Stimulated activated naive CD8-positive, alpha-beta T cell treated with anti-CD3 and anti-CD28 coated beads, Interleukin-15, Interleukin-2, amounts not matched to agents 100 ng/mL and 50 ng/mL, for 24 hours (primary cell): Measurements from ENCODE around the gene TNFAIP8L2.
"Not testable (repeated sequence)": the region's sequence is repeated elsewhere in the genome, so short reads cannot be mapped to it uniquely, and the experiment has no call there.

Experiments used
- H3K27ac Mint-ChIP-seq: one replicate; pipeline ENCODE4 v1.8.0; 2021; ENCODE audit warnings: mild to moderate bottlenecking, mixed read lengths
- H3K27me3 Mint-ChIP-seq: one replicate; pipeline ENCODE4 v1.8.0; 2021; ENCODE audit warnings: mixed read lengths
- H3K36me3 Mint-ChIP-seq: one replicate; pipeline ENCODE4 v1.8.0; 2021; ENCODE audit warnings: low read depth, mixed read lengths
- H3K4me1 Mint-ChIP-seq: one replicate; pipeline ENCODE4 v1.8.0; 2021; ENCODE audit warnings: low read depth, mixed read lengths
- H3K4me3 Mint-ChIP-seq: one replicate; pipeline ENCODE4 v1.8.0; 2021; ENCODE audit warnings: mild to moderate bottlenecking, mixed read lengths
- H3K9me3 Mint-ChIP-seq: one replicate; pipeline ENCODE4 v1.8.0; 2021; ENCODE audit warnings: mixed read lengths

The TNFAIP8L2 gene

GRCh38 chr1:151165281-151165737 lies 8.9 kb downstream of the TNFAIP8L2 start:
- peak overlapping the region; percentile 95 for H3K4me3 Mint-ChIP-seq
- peak overlapping the region; percentile 98 for H3K27ac Mint-ChIP-seq
- peaks cover 64% of the 10 kb centered on the region for H3K36me3 Mint-ChIP-seq
- peaks cover 60% of the 10 kb centered on the region for H3K4me1 Mint-ChIP-seq
- no peaks in the 10 kb centered on the region for H3K9me3 Mint-ChIP-seq
- H3K27me3 Mint-ChIP-seq = no peaks in the 10 kb centered on the region

- H3K4me3 Mint-ChIP-seq = peak within 1 kb of the TSS; percentile 95
- peak within 1 kb of the TSS; percentile 98 for H3K27ac Mint-ChIP-seq
- H3K9me3 Mint-ChIP-seq = no peaks in the 10 kb centered on the region
- no peaks in the 10 kb centered on the region for H3K27me3 Mint-ChIP-seq
- peaks cover 60% of the 10 kb centered on the region for H3K36me3 Mint-ChIP-seq
- H3K4me1 Mint-ChIP-seq = peaks cover 55% of the 10 kb centered on the region
These were observed 9.5 kb downstream of the TNFAIP8L2 start, which contains the start of the genes LYSMD1 and SCNM1 for GRCh38 chr1:151165738-151166504. TSS of gene LYSMD1 (minus strand) at chr1:151165902. CDS start at chr1:151165258, 644 bp downstream. TSS of gene SCNM1 (plus strand) at chr1:151166144. CDS start at chr1:151166153, 9 bp downstream.

- Mint-ChIP-seq H3K9me3 (no peaks in the 10 kb centered on the region), H3K4me3 (peak overlapping the region; percentile 95), H3K27ac (peak overlapping the region; percentile 98), H3K27me3 (no peaks in the 10 kb centered on the region), H3K36me3 (peaks cover 59% of the 10 kb centered on the region), H3K4me1 (peaks cover 51% of the 10 kb centered on the region)
These were observed 10.1 kb downstream of the TNFAIP8L2 start for GRCh38 chr1:151166505-151166956.

DNA sequence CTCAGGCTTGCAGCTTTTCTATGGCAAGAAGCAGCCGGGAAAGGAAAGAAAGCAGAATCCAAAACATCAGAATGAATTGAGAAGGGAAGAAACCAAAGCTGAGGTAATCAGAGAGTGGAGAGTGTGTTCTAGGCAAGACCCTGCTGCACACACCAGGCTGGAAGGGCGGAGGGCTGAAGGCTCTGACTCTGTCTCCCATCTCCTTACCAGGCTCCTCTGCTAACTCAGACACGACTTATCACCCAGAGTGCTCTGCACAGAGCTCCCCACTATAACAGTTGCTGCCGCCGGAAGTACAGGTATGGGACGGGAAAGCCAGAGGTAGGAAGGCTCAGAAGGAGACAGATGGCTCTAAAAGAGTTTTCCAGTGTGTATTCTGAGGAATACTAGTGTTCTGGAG lies 10.7 kb downstream of the TNFAIP8L2 start:
- Mint-ChIP-seq H3K4me3 (peak overlapping the region; percentile 95), H3K9me3 (no peaks in the 10 kb centered on the region), H3K27ac (peak overlapping the region; percentile 98), H3K36me3 (peaks cover 57% of the 10 kb centered on the region), H3K4me1 (peaks cover 45% of the 10 kb centered on the region), H3K27me3 (no peaks in the 10 kb centered on the region)

- peaks cover 55% of the 10 kb centered on the region for H3K36me3 Mint-ChIP-seq
- peak overlapping the region; percentile 45 for H3K27ac Mint-ChIP-seq
- no peaks in the 10 kb centered on the region for H3K27me3 Mint-ChIP-seq
- no peaks in the 10 kb centered on the region for H3K9me3 Mint-ChIP-seq
- no peak overlapping the region for H3K4me3 Mint-ChIP-seq
- H3K4me1 Mint-ChIP-seq = peaks cover 15% of the 10 kb centered on the region
These were observed 14.7 kb downstream of the TNFAIP8L2 start for GRCh38 chr1:151171190-151171589.

DNA sequence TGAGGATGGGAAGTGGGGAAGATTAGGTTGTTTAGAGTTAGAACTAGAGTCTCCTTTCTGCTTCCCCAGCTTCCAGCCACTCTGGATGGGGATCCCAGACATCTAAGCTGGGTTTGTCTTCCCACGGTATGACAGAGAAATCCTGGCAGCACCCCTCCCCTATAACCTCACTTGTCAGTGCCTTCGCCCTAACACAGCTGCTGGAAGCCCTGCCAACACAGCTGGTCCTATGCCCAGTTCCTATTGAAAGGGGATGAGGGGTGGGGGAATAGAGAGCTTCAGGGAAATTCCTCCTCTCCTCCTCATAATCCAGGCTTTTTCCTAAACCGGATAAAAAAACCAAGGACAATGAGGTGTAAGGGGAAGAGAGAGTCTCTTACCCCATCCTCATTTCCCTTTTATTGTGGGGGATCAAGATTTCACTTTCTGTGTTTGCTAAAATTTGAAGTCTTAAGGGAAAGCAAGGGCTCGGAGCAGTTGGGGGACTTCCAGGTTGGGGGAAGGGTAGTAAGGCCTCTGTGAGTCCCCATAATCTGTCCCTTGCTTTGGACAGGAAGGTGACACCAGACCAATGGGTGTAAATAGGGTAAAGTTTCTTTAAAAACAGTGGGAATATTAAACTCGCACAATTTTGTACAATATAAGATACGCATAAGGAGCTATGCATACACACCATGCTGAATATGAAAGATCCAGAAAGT lies 18.7 kb downstream of the TNFAIP8L2 start:
- Mint-ChIP-seq H3K27me3 (no peaks in the 10 kb centered on the region), H3K4me1 (no peaks in the 10 kb centered on the region), H3K36me3 (peaks cover 52% of the 10 kb centered on the region), H3K4me3 (no peak overlapping the region), H3K9me3 (no peaks in the 10 kb centered on the region), H3K27ac (no peak overlapping the region)

- Mint-ChIP-seq H3K27ac (peak within 1 kb of the TSS; percentile 67), H3K27me3 (no peaks in the 10 kb centered on the region), H3K36me3 (peaks cover 56% of the 10 kb centered on the region), H3K4me3 (no peak within 1 kb of the TSS), H3K9me3 (no peaks in the 10 kb centered on the region), H3K4me1 (no peaks in the 10 kb centered on the region)
These were observed 19.4 kb downstream of the TNFAIP8L2 start, which contains the start of gene TMOD4 for GRCh38 chr1:151175863-151176262. TSS of gene TMOD4 (minus strand) at chr1:151175981. CDS start at chr1:151174875, 1,106 bp downstream.

DNA sequence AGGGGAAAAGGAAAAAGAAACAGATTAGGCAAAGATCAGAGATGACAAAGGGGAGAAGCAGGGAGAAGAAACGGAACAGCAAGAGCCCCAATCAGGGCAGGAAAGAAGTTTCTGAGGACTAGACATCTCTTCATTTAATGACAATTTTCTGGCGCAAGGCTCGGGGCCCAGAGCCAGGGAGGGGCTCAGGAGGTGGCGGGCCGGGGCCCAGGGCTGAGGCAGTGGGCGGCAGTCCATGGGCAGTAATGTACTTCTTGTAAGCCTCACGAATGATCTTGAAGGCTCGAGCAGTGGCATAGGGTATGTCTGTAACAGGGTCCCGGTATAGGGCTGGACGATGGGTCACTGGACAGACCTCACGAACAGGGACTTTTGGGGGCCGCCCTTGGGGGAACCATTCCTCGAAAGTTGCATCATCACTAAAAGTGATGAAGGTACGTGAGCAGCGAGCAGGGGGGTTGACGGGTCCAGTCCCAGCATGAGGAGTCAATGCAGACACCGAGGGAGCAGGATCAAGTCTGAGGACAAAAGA lies 20.1 kb downstream of the TNFAIP8L2 start:
- H3K36me3 Mint-ChIP-seq = peaks cover 60% of the 10 kb centered on the region
- H3K27ac Mint-ChIP-seq = no peak overlapping the region
- H3K27me3 Mint-ChIP-seq = no peaks in the 10 kb centered on the region
- H3K4me3 Mint-ChIP-seq = no peak overlapping the region
- H3K9me3 Mint-ChIP-seq = no peaks in the 10 kb centered on the region
- no peaks in the 10 kb centered on the region for H3K4me1 Mint-ChIP-seq

GRCh38 chr1:151184211-151184610 lies 27.8 kb downstream of the TNFAIP8L2 start:
- Mint-ChIP-seq H3K27ac (no peak overlapping the region), H3K36me3 (peaks cover 52% of the 10 kb centered on the region)

GRCh38 chr1:151187205-151187604 lies 30.8 kb downstream of the TNFAIP8L2 start:
- no peaks in the 10 kb centered on the region for H3K9me3 Mint-ChIP-seq
- no peak overlapping the region for H3K4me3 Mint-ChIP-seq
- no peak overlapping the region for H3K27ac Mint-ChIP-seq
- H3K36me3 Mint-ChIP-seq = peaks cover 36% of the 10 kb centered on the region
- H3K27me3 Mint-ChIP-seq = no peaks in the 10 kb centered on the region
- H3K4me1 Mint-ChIP-seq = peaks cover 30% of the 10 kb centered on the region

More at GRCh38 chr1:151184211-151184610, 27.8 kb downstream of the TNFAIP8L2 start:
- H3K4me1 Mint-ChIP-seq = peaks cover 16% of the 10 kb centered on the region
- H3K9me3 Mint-ChIP-seq = no peaks in the 10 kb centered on the region
- no peak overlapping the region for H3K4me3 Mint-ChIP-seq
- H3K27me3 Mint-ChIP-seq = no peaks in the 10 kb centered on the region

DNA sequence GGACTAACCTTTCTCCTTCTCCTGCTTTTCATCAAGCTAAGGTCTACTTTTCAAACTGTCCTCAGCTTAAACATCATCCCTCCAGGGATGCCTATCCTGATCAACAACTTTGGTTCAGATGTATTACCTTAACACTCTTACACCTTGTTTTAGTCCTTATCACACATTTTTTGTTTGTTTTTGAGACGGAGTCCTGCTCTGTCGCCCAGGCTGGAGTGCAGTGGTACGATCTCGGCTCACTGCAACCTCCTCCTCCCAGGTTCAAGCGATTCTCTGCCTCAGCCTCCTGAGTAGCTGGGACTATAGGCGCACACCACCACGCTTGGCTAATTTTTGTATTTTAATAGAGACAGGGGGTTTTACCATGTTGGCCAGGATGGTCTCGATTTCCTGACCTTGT lies 32.2 kb downstream of the TNFAIP8L2 start:
- Mint-ChIP-seq H3K4me1 (peaks cover 30% of the 10 kb centered on the region), H3K4me3 (peak overlapping the region; percentile 98), H3K36me3 (peaks cover 24% of the 10 kb centered on the region), H3K27ac (peak overlapping the region; percentile 98)
- not testable (repeated sequence) for H3K27me3 Mint-ChIP-seq, H3K9me3 Mint-ChIP-seq

- no peaks in the 10 kb centered on the region for H3K9me3 Mint-ChIP-seq
- H3K27ac Mint-ChIP-seq = peak within 1 kb of the TSS; percentile 98
- H3K27me3 Mint-ChIP-seq = no peaks in the 10 kb centered on the region
- H3K4me3 Mint-ChIP-seq = peak within 1 kb of the TSS; percentile 98
- H3K4me1 Mint-ChIP-seq = peaks cover 30% of the 10 kb centered on the region
- H3K36me3 Mint-ChIP-seq = peaks cover 15% of the 10 kb centered on the region
These were observed 33.4 kb downstream of the TNFAIP8L2 start, which contains the start of gene VPS72 for GRCh38 chr1:151189637-151190445. TSS of gene VPS72 (minus strand) at chr1:151190197. CDS start at chr1:151190121, 76 bp downstream.

- no peak overlapping the region for H3K27ac Mint-ChIP-seq
- H3K4me1 Mint-ChIP-seq = peaks cover 34% of the 10 kb centered on the region
- H3K4me3 Mint-ChIP-seq = no peak overlapping the region
- no peaks in the 10 kb centered on the region for H3K27me3 Mint-ChIP-seq
- no peaks in the 10 kb centered on the region for H3K9me3 Mint-ChIP-seq
- peaks cover 3% of the 10 kb centered on the region for H3K36me3 Mint-ChIP-seq
These were observed 35.6 kb downstream of the TNFAIP8L2 start for GRCh38 chr1:151192047-151192446.

DNA sequence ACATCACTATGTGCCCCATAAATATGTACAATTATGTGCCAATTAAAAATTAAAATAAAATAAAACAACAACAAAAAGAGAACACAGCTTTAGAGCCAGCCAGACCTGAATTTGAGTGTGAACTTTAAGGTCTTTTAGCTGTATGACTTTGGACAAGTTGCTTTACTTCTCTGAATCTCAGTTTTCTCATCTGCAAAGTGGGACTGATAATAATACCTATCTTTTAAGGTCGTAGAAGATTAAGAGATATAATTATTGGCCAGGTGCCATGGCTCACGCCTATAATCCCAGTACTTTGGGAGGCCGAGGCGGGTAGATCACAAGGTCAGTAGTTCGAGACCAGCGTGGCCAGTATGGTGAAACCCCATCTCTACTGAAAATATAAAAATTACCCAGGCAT lies 36.9 kb downstream of the TNFAIP8L2 start:
- H3K36me3 Mint-ChIP-seq = peaks cover 3% of the 10 kb centered on the region
- no peaks in the 10 kb centered on the region for H3K27me3 Mint-ChIP-seq
- no peak overlapping the region for H3K27ac Mint-ChIP-seq
- peaks cover 37% of the 10 kb centered on the region for H3K4me1 Mint-ChIP-seq
- no peaks in the 10 kb centered on the region for H3K9me3 Mint-ChIP-seq
- H3K4me3 Mint-ChIP-seq = no peak overlapping the region
